Measurements from ENCODE around the gene PDE4B. TPM values are rescaled to one million over a fixed set of nuclear protein-coding genes. Genes with fewer than 3 reads are reported as not detected.

Gene PDE4B
- total and polyA plus RNA-seq, 10 of the 15 experiments (the other 5 are each of a cell fraction or from before 2014, with no cell fraction given) = 3.0 to 13.2 (median 5.7) TPM

DNA sequence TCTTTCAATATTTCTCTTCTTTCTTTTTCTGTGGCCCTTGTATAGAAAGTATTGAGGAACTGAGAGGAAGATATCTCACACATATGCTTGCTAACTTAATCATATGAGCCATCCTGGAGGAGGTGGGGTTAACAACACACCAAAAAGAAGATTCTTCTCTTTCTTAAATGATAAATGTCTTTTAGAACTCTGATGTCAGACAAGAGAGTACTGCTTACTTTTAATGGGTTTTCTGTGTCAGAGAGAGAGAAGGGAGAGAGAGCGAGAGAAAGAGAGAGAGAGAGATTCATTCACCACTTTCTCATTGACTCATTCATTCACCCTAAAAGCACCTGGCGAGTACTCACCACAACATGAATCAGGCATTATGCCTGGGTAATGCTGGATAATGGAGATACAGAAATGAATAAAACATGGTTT, 490.9 kb downstream of the PDE4B start (continued):
- TF ChIP-seq, protein P1, sequence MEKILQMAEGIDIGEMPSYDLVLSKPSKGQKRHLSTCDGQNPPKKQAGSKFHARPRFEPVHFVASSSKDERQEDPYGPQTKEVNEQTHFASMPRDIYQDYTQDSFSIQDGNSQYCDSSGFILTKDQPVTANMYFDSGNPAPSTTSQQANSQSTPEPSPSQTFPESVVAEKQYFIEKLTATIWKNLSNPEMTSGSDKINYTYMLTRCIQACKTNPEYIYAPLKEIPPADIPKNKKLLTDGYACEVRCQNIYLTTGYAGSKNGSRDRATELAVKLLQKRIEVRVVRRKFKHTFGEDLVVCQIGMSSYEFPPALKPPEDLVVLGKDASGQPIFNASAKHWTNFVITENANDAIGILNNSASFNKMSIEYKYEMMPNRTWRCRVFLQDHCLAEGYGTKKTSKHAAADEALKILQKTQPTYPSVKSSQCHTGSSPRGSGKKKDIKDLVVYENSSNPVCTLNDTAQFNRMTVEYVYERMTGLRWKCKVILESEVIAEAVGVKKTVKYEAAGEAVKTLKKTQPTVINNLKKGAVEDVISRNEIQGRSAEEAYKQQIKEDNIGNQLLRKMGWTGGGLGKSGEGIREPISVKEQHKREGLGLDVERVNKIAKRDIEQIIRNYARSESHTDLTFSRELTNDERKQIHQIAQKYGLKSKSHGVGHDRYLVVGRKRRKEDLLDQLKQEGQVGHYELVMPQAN (conservative IDR thresholded peaks at IDR 0.05) = no peak
- TF ChIP-seq, protein P2, sequence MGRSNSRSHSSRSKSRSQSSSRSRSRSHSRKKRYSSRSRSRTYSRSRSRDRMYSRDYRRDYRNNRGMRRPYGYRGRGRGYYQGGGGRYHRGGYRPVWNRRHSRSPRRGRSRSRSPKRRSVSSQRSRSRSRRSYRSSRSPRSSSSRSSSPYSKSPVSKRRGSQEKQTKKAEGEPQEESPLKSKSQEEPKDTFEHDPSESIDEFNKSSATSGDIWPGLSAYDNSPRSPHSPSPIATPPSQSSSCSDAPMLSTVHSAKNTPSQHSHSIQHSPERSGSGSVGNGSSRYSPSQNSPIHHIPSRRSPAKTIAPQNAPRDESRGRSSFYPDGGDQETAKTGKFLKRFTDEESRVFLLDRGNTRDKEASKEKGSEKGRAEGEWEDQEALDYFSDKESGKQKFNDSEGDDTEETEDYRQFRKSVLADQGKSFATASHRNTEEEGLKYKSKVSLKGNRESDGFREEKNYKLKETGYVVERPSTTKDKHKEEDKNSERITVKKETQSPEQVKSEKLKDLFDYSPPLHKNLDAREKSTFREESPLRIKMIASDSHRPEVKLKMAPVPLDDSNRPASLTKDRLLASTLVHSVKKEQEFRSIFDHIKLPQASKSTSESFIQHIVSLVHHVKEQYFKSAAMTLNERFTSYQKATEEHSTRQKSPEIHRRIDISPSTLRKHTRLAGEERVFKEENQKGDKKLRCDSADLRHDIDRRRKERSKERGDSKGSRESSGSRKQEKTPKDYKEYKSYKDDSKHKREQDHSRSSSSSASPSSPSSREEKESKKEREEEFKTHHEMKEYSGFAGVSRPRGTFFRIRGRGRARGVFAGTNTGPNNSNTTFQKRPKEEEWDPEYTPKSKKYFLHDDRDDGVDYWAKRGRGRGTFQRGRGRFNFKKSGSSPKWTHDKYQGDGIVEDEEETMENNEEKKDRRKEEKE (IDR thresholded peaks at IDR 0.05) = no peak
- TF ChIP-seq SREBF1 (IDR thresholded peaks at IDR 0.05; ENCODE audit: low read length) (no peak), CREB1 (IDR thresholded peaks at IDR 0.05; ENCODE audit: low read depth) (peak; percentile 92), CBFB (IDR thresholded peaks at IDR 0.05; ENCODE audit: low read depth) (peak; percentile 92), PAX5 (IDR thresholded peaks at IDR 0.05; ENCODE audit: borderline replicate concordance, low read depth, low read length) (peak; percentile 90; the same call in 1 of the 2 replicates), SMAD1 (IDR thresholded peaks at IDR 0.05; ENCODE audit: low read depth, partially characterized antibody) (peak; percentile 82), SUZ12 (IDR thresholded peaks at IDR 0.05; ENCODE audit: unreplicated experiment) (no peak), FOXK2 (IDR thresholded peaks at IDR 0.05) (no peak), NRF1 (conservative IDR thresholded peaks at IDR 0.05; ENCODE audit: low read depth, low read length) (no peak), MXI1 (IDR thresholded peaks at IDR 0.05; ENCODE audit: low read depth, low read length) (peak; percentile 82; the same call in 1 of the 2 replicates), HCFC1 (IDR thresholded peaks at IDR 0.05; ENCODE audit: low read length) (no peak), ZZZ3 (IDR thresholded peaks at IDR 0.05; ENCODE audit: control insufficient read depth, insufficient read length, low read depth) (peak; percentile 84), EED (IDR thresholded peaks at IDR 0.05; ENCODE audit: low read depth) (peak; percentile 99), SPI1 (IDR thresholded peaks at IDR 0.05; ENCODE audit: borderline replicate concordance, insufficient read depth, low read depth, low read length) (peak; percentile 86)
- TF ChIP-seq, protein P3, sequence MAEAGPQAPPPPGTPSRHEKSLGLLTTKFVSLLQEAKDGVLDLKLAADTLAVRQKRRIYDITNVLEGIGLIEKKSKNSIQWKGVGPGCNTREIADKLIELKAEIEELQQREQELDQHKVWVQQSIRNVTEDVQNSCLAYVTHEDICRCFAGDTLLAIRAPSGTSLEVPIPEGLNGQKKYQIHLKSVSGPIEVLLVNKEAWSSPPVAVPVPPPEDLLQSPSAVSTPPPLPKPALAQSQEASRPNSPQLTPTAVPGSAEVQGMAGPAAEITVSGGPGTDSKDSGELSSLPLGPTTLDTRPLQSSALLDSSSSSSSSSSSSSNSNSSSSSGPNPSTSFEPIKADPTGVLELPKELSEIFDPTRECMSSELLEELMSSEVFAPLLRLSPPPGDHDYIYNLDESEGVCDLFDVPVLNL (IDR thresholded peaks at IDR 0.05; ENCODE audit: low read depth, low read length) = no peak
- TF ChIP-seq, protein P4, sequence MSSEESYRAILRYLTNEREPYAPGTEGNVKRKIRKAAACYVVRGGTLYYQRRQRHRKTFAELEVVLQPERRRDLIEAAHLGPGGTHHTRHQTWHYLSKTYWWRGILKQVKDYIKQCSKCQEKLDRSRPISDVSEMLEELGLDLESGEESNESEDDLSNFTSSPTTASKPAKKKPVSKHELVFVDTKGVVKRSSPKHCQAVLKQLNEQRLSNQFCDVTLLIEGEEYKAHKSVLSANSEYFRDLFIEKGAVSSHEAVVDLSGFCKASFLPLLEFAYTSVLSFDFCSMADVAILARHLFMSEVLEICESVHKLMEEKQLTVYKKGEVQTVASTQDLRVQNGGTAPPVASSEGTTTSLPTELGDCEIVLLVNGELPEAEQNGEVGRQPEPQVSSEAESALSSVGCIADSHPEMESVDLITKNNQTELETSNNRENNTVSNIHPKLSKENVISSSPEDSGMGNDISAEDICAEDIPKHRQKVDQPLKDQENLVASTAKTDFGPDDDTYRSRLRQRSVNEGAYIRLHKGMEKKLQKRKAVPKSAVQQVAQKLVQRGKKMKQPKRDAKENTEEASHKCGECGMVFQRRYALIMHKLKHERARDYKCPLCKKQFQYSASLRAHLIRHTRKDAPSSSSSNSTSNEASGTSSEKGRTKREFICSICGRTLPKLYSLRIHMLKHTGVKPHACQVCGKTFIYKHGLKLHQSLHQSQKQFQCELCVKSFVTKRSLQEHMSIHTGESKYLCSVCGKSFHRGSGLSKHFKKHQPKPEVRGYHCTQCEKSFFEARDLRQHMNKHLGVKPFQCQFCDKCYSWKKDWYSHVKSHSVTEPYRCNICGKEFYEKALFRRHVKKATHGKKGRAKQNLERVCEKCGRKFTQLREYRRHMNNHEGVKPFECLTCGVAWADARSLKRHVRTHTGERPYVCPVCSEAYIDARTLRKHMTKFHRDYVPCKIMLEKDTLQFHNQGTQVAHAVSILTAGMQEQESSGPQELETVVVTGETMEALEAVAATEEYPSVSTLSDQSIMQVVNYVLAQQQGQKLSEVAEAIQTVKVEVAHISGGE (CRISPR knock-in tag; IDR thresholded peaks at IDR 0.05) = no peak
- TF ChIP-seq, protein P5, sequence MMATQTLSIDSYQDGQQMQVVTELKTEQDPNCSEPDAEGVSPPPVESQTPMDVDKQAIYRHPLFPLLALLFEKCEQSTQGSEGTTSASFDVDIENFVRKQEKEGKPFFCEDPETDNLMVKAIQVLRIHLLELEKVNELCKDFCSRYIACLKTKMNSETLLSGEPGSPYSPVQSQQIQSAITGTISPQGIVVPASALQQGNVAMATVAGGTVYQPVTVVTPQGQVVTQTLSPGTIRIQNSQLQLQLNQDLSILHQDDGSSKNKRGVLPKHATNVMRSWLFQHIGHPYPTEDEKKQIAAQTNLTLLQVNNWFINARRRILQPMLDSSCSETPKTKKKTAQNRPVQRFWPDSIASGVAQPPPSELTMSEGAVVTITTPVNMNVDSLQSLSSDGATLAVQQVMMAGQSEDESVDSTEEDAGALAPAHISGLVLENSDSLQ (IDR thresholded peaks at IDR 0.05) = peak; percentile 88

All from GM12878 (cell line).